ENCODE results near the gene WNT9B. TPM values are rescaled to one million over a fixed set of nuclear protein-coding genes. Genes with fewer than 3 reads are reported as not detected.
A peak's percentile ranks its signal among the peaks of the same experiment; 100 is the strongest.

Gene WNT9B, protein sequence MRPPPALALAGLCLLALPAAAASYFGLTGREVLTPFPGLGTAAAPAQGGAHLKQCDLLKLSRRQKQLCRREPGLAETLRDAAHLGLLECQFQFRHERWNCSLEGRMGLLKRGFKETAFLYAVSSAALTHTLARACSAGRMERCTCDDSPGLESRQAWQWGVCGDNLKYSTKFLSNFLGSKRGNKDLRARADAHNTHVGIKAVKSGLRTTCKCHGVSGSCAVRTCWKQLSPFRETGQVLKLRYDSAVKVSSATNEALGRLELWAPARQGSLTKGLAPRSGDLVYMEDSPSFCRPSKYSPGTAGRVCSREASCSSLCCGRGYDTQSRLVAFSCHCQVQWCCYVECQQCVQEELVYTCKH
- not detected for total RNA-seq

DNA sequence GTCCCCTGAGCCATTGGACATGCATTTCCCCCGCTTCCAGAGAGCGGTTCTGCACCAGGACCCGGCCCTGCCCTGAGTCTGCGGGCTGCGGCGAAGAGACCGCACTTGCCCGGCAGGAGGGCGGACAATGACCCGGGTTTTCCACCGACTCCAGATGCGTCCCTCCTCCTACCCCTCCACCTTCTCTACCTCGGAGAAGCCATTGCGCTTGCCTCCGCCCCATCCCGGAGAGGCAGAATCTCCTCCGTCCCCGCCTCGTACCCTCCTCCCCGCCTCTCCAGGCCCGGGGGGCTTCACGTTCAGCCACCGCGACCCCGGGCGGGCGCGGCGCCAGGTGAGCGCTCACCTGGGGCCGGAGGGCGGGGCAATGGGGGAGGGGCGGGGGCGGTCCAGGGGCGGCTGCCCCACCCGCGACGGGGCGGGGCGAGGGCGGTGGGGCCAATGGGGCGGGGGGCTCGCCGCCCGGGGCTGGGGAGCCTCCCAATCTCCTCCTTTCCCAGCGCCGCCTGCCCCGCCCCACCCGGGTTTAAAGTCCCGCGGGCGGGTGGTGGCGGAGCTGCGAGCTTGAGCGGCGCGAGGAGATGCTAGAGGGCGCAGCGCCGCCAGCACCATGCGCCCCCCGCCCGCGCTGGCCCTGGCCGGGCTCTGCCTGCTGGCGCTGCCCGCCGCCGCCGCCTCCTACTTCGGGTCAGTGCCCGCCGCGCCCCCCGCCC lies at the start of gene WNT9B:
Gene WNT9B, plus strand, starts transcription at position 555 of the 713 bp plus-strand sequence. Its CDS starts 56 bp downstream, at position 611.
- Histone ChIP-seq H3K4me3 (peak within 1 kb of the TSS in 3 of 4 donors; percentile 15 to 40 (median 32)), H3K9me3 (no peaks in the 10 kb centered on the region), H3K4me1 (peaks cover 4 to 13% (median 9%) of the 10 kb centered on the region in 4 donors), H3K27ac (no peak within 1 kb of the TSS), H3K27me3 (peaks cover 77% of the 10 kb centered on the region), H3K36me3 (no peaks in the 10 kb centered on the region)
- in situ Hi-C loops (cut with MboI; ENCODE audit: low pct_ligation_motif_present in 1 of 4, low pct_unique_long_range_greater_than_20kb in 1 of 4, low sequenced_read_pairs in 3 of 4) = no loop called here
- TF ChIP-seq EP300 (IDR thresholded peaks at IDR 0.05; ENCODE audit: low read depth) (no peak), POLR2A (IDR thresholded peaks at IDR 0.05) (no peak), POLR2AphosphoS5 (IDR thresholded peaks at IDR 0.05) (no peak)
- intact Hi-C loops (cut with DNase I; ENCODE audit: low total_unique reads) = no loop called here
- WGBS, 2 donors (ENCODE audit: low coverage in 1 of 2) = 3% methylated on average over 31 of the region's 75 CpGs; no CpG with 5 or more reads in 1 of the 2 donors
- DNase-seq = peak; percentile 75

- Histone ChIP-seq H3K4me3 (no peak overlapping the region), H3K27me3 (peaks cover 4% of the 10 kb centered on the region), H3K4me1 (no peaks in the 10 kb centered on the region), H3K9me3 (no peaks in the 10 kb centered on the region), H3K27ac (no peak overlapping the region), H3K36me3 (no peaks in the 10 kb centered on the region)
- WGBS, 2 donors (ENCODE audit: low coverage in 1 of 2) = 68 to 79% methylated on average over 4 to 7 of the region's 7 CpGs
- no peak for DNase-seq
- in situ Hi-C loops (cut with MboI; ENCODE audit: low pct_ligation_motif_present in 1 of 4, low pct_unique_long_range_greater_than_20kb in 1 of 4, low sequenced_read_pairs in 3 of 4) (no loop called here), intact Hi-C loops (cut with DNase I; ENCODE audit: low total_unique reads) (no loop called here)
- no peak for TF ChIP-seq EP300 (IDR thresholded peaks at IDR 0.05; ENCODE audit: low read depth)
- TF ChIP-seq POLR2A (IDR thresholded peaks at IDR 0.05) = no peak
- TF ChIP-seq, protein P1, sequence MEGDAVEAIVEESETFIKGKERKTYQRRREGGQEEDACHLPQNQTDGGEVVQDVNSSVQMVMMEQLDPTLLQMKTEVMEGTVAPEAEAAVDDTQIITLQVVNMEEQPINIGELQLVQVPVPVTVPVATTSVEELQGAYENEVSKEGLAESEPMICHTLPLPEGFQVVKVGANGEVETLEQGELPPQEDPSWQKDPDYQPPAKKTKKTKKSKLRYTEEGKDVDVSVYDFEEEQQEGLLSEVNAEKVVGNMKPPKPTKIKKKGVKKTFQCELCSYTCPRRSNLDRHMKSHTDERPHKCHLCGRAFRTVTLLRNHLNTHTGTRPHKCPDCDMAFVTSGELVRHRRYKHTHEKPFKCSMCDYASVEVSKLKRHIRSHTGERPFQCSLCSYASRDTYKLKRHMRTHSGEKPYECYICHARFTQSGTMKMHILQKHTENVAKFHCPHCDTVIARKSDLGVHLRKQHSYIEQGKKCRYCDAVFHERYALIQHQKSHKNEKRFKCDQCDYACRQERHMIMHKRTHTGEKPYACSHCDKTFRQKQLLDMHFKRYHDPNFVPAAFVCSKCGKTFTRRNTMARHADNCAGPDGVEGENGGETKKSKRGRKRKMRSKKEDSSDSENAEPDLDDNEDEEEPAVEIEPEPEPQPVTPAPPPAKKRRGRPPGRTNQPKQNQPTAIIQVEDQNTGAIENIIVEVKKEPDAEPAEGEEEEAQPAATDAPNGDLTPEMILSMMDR (IDR thresholded peaks at IDR 0.05) = no peak
- no peak for TF ChIP-seq POLR2AphosphoS5 (IDR thresholded peaks at IDR 0.05)
These were observed 48.6 kb upstream of the WNT9B start for GRCh38 chr17:46802800-46803199.

GRCh38 chr17:46803544-46803943 lies 47.8 kb upstream of the WNT9B start:
- in situ Hi-C loops (cut with MboI; ENCODE audit: low pct_ligation_motif_present in 1 of 4, low pct_unique_long_range_greater_than_20kb in 1 of 4, low sequenced_read_pairs in 3 of 4) (no loop called here), intact Hi-C loops (cut with DNase I; ENCODE audit: low total_unique reads) (no loop called here)
- 92% methylated on average over 5 of the region's 5 CpGs; no CpG with 5 or more reads in 1 of the 2 donors for WGBS, 2 donors (ENCODE audit: low coverage in 1 of 2)
- Histone ChIP-seq H3K9me3 (no peaks in the 10 kb centered on the region), H3K27ac (no peak overlapping the region), H3K4me1 (no peaks in the 10 kb centered on the region), H3K36me3 (no peaks in the 10 kb centered on the region), H3K4me3 (no peak overlapping the region), H3K27me3 (peaks cover 4% of the 10 kb centered on the region)
- DNase-seq = no peak
- TF ChIP-seq, protein P1 (IDR thresholded peaks at IDR 0.05) = no peak
- no peak for TF ChIP-seq EP300 (IDR thresholded peaks at IDR 0.05; ENCODE audit: low read depth)
- no peak for TF ChIP-seq POLR2AphosphoS5 (IDR thresholded peaks at IDR 0.05)
- no peak for TF ChIP-seq POLR2A (IDR thresholded peaks at IDR 0.05)

DNA sequence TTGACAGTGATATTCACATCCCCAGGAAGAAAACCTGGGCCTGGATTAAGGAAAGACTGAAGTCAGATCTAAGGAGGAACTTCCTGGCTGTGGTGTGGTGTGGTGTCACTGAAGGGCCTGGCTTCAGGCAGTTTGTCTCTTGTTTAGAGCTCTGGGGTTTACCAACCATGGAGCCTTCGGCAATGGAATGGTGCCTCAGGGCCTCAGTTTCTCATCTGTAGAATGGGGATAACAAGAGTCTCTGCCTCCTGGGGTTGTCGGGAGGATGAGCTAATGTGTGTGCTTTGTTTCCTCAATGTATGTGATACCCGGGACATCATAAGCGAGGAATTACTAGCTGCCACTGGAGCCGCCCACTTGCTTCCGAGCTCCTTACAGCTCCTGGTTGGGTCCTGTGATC lies 45.6 kb upstream of the WNT9B start:
- intact Hi-C loops (cut with DNase I; ENCODE audit: low total_unique reads) = no loop called here
- Histone ChIP-seq H3K9me3 (no peaks in the 10 kb centered on the region), H3K36me3 (no peaks in the 10 kb centered on the region), H3K27ac (no peak overlapping the region), H3K4me1 (no peaks in the 10 kb centered on the region), H3K4me3 (no peak overlapping the region), H3K27me3 (peaks cover 4% of the 10 kb centered on the region)
- TF ChIP-seq, protein P1 (IDR thresholded peaks at IDR 0.05) = no peak
- no peak for TF ChIP-seq POLR2A (IDR thresholded peaks at IDR 0.05)
- WGBS, 2 donors (ENCODE audit: low coverage in 1 of 2) = 89 to 92% methylated on average over 4 to 6 of the region's 6 CpGs
- DNase-seq = no peak
- in situ Hi-C loops (cut with MboI; ENCODE audit: low pct_ligation_motif_present in 1 of 4, low pct_unique_long_range_greater_than_20kb in 1 of 4, low sequenced_read_pairs in 3 of 4) = no loop called here
